EL (cell line): ENCODE results near the gene GIT1.

Experiments used
- DNase-seq: peaks from one replicate; pipeline ENCODE4 v3.0.0-alpha.2; 2016

Gene GIT1

DNA sequence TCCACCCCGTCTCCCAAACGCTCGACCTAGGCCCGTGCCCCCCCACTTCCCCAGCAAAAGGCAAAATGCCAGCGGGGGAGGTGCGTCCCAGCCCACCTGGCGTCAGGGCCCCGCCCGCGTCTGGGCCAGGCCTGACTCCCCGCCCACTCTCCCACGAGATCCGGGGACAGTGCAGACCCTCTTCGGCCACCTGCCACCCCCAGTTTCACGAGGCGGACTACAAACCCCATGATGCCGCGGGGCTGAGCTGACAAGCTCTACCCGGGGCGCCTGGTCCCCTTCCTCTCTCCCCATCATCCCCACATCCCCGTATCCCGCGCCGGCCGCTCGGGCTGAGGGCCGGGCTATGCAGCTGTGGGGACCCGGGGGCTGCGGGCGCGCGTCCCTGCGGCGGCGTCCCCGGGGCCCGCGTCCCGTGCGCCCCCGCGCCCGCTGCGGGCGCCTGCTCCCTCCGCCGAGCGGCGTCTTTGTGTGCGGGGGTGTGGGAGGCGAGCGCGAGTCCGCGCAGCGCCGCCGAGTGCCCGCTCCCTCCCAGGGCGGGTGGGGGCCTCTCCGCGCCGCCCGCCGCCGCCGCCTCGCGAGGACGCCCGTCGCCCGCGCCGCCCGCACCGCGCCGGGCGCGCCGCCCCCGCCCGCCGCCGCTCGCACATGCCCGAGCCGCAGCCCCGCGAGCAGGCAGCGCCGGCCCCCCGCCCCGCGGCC is 3.6 kb upstream of the GIT1 start, which contains the start of gene ANKRD13B:
ANKRD13B (plus strand) TSS at position 283 of the 702 bp plus-strand sequence. CDS start 490 bp downstream, outside the sequence.
- peak; percentile 32 for DNase-seq

DNA sequence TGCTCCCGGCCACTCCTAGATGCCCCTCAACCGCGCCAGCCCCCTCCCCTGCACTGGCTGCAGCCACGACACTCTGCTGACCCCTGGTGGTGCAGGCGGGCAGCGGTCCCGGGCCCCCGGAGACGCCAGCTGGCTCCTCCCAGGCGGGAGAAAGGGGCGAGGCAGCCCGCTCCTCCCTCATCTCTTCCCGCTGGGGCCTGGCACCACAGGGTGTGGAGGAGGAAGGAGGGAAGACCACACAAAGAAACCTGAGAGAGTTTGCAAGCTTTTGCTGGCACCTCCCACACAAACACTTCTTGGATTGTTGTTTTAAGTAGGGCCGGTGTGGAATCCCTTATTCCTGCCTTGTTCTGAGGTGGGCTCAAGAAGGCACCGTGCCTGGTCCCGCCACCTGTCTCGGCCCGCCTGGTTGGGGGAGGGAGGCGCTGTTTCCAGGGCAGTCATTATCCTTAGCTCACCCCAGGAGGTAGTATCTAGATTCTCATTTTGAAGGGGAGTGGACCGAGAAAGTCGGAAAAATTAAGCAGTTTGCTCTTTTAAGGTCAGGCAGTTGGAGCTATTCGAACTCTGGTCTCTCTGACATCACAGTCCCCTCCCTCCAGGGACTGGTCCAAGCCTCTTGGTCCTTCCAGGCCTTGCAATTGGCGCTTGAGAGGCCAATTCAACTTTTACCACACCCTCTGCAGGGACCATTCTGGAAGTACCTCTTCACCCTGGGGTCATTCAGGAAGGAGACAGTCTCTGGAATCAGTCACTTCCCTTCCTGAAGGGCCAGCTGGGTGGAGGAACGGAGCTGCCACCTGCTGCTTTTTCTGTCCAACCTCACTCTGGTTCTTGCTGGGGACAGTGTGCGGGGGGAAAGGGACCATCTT is 2.5 kb upstream of the GIT1 start:
- peak; percentile 84 for DNase-seq

DNA sequence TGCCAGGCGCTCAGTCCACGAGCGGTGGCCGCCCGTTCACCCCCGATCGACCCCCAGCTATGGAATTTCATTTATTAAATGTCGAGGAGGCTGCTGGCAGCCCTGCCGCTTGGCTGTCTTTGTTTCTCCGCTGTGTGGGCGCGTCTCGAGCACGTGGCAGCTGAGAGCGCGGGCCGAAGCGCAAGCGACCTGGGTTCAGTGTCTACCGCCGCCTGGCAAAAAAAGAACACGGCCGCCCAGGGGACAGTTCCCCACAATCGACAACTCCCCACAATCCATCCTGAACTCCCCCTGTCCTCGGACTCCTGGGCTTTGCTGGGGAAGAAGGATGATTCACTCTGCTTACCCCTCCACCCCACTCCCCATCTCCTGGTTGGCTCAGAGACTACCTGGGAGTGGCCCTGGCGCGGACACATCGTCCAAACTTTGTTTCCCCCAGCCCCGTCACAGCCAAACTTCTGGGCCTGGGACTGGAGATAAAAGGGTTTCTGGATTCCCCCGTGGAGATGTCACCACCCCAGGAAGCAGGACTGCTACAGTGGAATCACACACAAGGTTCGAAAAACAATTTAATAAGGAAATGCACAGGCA is 1.8 kb upstream of the GIT1 start:
- DNase-seq: peak; percentile 71

DNA sequence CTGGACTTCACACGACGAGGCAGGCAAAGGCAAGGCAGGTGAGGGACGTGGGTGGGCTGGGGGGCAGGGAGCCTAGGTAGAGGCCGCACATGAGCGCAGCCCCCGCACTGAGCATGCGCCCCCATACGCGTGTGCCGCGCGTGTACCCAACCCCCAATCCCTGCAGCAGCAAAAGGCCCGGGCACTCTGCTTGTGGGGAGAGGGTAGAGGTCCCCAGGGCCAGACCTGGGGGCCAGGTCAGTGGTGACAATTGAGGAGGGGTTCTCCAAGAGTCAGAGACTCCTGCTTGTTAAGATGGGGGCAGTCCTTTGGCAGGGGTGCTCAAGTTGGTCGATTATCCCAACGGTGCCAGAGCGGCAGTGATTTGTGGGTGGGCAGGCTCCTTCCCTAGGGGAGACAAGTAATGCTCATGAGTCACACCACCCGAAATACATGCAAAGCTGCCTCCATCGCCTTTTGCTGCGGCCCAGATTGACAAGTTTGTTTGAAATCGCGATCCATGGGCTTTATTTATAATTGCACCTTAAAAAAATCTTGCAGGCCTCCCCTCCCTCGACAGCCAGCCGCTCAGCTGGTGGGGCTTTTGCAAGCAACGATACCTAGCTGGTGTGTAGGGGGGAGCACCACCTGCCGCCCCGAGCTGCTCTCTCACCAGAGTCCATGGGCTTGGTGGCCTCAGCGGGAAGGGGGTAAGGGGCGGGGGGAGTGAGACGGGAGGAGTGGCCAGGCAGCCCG is 1.1 kb upstream of the GIT1 start:
- peak; percentile 75 for DNase-seq

DNA sequence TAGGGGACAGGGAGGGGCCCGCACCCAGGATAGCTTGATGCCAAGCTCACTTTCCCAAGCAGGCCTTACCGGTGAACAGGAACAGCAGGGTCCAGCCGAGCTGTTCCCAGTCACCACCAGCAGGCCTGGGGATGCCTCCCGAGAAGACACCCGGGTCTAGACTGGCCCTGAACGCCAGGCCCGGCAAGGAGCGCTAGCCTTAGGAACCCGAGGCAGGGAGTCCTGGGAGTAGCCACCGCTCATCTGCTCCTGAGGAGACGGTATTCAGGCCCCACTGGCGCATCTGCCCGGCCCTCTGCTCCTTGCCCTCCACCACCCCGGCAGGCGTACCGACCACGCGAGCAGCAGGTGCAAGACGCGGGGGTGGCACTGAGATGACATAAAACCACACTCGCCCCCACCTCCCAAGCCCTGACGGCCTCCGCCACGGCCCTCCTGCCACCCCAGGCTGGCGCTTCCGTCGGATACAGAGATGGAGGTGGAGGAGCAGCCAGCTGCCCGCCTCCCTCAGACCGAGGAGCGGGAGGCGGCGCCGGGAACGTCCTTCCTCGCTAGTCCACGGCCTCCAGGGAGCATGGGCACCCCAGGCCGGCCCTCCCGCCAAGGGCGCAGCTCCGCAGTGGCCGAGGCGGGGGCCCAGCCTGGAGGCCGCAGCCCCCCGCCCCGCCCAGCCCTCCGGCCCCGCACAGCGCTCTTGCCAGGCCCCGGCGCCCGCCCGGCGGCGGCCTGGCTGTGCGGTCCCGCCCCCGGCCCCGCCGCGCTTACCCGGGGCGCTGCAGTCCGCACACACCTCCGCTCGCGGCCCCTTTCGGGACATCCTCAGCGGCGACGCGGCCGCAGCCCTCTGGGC is 661 bp downstream of the GIT1 start:
- peak; percentile 49 for DNase-seq

DNA sequence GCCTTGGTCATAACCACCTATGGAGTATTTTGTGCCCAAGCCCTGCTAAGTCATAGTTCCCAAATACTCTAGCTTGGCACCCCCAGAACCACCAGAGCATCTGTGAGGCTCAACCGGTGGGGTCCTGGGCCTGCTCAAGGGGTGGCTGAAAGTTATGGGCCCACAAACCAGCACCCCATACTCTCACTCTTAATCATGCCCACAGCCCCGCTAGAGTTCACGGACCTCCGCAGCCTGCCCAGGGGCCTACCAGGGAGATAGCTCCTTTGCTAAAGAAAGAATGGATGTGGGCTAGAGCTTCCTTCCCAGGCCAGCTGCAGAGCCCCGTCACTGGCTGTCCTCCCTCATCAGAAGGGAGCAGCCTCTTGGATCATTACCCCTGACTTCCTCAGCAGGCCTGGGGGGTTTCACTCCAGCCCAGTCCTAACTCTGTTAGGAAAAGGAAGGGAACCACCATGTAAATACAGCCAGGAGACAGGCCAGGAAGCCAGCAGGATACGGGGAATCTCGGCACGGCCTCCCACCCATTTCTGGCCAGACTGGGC is 1.4 kb downstream of the GIT1 start:
- DNase-seq: no peak

DNA sequence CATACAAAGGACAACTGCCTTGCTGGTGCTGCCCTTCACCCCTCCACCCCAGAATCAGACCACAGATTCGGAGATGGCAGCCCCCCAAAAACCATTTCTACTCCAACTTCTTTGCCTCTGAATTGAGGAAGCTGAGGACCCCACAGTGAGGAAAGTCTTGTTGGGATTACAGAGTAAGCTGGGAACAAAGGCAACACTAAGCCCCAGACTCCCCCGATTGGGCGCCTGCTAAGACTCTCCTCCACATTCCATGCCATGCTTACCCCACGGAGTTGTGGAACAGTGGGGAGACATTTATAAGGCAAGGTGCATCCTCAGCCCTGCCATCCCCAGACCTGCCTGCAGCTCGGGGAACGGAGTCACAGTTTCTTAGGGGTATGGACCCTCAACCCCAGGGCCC is 1.9 kb downstream of the GIT1 start:
- DNase-seq: no peak

DNA sequence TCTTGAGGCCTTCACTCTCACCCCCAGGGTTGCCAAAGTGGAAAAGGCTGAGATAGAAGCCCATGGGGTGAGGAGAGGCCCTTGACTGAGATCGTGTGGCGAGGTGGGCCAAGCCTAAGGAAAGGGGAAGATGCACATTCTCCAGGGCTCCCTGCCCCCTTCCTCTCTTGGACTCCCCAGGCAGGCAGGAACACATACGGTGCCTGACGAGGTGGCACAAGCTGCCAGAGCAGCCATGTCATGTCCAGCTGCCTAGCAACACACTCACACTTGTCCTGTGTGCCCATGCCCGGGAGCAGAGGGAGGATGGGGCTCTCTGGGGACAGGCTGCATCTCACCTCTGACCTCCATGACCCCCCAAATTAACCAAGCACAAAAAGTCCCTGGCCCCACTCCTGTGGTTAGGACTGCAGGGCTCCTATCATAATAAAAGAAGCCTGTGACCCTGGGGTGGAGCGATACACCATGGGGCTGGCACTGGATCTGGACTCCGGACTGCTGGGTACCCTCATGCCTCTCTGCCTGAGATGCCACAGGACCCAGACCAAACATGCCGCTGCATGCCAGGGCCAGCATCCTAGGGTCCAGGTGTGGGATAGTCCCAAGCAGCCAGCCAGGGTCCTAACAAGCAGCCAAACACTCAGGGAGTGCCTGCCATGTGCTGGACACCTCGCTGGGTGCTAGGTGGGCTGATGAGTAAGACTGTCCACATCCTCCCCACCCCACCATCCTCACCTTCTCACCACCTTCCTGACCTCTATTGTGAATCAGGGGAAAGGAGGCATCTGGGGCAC is 2.6 kb downstream of the GIT1 start:
- no peak for DNase-seq

DNA sequence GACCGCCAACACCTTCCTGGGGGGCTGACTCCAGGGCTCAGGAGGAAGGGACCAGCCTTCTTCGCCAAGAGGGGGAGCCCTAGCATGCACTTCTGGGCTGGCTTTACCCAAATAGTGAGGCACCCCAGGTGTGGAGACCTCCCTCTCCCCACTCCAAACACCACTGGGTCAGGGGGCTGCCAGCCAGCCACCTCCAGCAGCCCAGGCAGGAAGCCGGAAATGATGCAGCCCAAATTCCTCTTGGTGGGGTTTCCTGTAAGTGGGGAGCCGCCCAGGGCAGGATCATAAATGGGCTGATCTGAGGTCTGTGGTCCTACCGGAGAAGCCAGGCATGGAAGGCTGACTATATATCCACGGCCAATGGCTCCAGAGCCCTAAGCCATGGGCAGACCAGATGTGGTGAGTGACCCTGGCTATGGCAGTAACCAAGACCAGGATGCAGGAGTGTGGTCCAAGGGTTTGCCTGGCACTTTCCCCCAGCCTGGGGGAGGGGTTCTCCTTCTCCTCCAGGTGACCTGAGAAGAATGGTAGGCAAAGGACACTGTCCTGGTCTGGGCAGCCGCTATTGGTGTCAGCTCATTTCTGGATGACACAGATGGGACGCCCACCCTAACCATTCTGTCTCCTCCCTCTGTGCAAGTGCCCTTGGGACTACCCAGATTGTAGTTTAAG is 4.2 kb downstream of the GIT1 start:
- peak; percentile 44 for DNase-seq

DNA sequence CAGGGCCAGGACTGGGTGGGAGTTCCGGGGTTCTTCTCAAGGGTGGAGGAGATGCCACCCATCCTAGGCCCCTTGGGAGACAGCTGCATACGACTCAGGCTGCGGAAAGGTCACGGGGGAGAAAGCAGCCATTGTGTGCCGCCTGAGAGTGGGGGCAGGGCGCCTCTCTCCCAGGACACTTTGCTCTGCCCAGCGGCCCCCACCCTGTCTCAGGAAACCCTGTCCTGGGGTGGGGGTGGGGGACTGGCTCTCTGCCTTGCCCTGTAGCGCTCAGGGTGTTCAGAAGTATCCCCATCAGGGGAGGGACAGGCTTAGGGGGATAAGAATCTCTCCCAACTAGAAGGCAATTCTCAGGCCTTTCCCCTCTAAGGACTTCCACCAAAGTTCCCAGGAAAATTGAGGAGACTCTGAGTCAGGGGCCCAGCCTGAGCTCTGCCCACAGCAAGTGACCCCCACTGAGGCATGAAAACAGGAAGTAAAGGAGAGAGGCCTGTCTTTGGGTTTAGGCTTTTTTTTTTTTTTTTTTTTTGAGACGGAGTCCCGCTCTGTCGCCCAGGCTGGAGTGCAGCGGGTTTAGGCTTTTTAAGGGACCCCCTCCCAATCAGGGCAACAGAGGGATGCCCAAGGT is 4.9 kb downstream of the GIT1 start:
- DNase-seq: no peak

DNA sequence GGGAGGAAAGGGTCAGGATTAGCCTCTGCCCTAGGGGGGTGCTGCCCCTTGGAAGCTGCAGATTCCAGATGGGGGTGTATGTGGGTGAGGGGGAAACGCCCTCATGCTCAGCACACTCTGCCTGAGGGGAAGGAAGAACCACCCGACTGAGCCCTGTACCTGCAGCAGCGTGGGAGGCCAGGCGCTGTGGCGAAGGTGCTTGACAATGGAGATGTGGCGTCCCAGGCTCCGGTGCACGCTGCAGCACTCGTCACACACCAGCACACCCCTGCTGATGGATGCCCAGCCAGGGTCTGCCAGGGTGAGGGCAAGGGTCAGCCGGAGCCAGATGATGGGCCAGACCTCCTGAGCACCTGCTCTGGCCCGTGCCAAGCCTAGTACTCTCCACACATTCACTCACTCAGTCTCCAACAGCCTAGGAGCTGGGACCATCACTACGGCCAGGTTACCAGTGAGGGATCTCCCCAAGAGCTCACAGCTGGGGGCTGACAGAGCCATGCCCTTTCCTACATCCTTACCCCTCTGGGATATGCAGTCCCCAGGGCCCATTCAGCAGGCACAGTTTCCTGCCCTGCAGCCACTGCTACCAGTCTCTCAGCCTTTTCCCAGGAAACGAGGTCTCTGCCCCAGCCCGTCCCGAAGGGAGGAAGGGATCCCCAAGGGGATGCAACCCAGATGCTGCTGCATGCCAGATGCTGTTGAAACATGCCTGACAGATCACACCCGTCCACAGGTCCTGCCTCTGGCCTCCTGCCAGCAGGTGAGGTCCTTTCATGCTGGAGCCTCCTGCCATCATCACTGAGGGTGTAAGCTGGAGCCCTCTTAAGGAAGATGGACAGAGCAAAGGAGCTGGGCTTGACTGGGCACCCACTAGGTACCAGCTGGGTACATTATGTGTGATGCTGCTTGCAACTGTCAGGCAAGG is 5.9 kb downstream of the GIT1 start:
- DNase-seq: no peak

DNA sequence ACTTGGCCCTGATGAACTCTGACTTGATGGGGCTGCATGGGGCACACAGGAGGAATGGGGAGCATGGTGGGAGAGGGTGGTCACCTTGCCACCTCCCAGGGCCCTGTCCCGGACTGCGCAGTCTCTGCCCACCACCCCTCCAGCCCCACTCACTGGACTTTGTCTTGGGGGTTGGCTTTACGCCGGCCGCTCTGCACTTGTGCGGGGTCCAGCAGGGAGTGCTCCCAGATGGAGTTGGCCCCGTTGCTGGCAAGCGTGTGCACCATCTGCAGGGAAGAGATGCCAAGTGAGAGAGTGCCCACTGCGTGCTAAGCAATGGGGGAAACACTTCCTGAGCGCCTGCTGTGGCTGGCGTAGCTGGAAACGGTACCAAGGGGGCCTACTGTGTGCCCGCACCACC is 6.7 kb downstream of the GIT1 start:
- no peak for DNase-seq

DNA sequence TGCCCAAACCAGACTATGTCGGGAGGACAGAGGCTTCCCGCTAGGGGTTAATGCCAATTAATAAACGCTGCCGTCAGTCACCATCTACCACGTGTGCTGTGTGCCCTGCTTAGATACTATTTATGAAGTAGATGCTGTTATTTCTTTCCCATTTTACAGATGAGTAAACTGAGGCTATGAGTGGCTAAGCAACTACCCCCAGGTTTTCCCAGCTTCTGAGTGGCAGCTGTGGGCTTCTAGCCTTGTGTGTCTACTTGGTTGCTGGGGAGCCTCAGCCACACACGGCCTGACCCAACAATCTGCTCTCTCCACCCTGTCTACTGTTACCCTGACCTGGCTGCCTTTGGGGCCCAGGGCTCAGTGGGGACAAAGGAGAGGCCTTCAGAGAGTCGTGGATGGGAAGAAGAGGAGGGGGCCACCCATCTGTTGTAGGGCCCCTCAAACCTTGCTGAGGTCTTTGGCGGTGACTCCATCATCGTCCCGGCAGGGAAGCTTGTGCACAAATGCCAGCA is 7.1 kb downstream of the GIT1 start:
- no peak for DNase-seq

DNA sequence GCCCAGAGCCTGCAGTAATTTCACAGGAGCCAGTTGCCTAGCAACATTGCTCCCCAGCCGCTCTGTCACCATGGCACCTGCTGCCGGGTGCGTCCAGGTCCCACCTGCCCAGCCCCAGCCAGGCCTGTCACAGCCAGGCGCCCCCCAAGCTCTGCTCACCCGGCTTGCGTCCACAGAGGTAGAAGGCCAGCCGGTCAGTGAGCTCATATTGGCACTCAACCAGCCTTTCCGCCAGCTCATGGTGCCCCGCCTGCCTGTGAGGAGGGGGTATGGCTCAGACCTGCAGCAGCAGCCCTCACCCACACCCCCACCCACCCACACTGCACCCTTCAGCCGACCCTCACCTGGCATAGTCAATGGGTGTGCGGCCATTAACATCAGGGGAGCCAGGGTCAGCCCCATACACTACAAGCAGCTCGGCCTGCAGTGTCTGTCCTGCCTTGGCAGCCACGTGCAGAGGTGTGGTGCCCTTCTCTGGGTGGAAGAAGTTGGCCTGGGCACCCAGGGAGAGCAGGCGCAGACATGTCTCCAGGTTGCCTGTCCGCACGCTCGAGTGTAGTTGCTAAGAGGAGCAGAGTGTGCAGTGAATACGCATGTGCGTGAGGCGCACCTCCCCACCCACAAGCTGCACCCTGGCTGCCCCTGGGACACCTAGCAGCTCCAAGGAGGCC is 7.7 kb downstream of the GIT1 start:
- no peak for DNase-seq

DNA sequence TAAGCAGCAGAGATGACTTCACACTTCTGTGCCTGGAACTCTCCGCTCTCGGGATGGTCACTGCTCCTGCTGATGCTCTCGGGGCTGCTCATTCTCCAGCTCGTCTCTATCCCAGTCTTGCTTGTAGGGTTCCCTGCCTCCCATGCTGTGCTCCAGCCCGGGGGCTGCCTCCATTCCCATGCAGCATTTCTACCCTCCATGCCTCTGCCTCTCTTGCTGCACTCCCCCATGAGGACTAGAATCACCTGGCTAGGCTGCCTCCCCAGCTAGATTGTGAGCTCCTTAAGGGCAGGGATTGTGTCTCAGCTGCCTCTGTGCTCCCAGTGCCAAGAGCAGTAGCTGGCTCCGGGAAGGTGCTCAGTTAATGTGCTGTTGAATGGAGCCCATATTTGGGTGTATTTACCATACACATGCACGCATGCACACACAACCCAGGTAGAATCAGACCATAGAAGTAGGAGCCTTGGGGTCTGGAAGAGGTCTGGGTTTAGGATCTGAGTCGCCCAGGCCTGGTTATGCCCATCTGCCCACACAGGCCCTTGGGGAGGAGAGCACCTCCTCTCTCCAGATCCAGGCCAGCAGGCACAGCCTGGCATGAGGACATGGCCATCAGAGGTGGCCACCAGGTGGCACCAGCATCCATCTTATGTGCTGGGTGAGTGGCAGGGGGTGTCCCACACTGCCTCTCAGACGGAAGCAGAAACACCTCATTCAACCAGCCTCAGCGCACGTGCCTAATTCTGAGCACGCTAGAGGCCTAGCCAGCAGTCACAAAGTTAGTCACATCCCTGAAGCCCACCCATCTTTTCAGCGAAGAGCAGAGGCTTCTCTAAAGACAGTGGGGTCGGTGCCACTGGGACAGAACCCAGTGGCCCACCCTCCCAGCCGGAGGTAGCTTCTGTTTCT is 9.3 kb downstream of the GIT1 start:
- peak; percentile 79 for DNase-seq

DNA sequence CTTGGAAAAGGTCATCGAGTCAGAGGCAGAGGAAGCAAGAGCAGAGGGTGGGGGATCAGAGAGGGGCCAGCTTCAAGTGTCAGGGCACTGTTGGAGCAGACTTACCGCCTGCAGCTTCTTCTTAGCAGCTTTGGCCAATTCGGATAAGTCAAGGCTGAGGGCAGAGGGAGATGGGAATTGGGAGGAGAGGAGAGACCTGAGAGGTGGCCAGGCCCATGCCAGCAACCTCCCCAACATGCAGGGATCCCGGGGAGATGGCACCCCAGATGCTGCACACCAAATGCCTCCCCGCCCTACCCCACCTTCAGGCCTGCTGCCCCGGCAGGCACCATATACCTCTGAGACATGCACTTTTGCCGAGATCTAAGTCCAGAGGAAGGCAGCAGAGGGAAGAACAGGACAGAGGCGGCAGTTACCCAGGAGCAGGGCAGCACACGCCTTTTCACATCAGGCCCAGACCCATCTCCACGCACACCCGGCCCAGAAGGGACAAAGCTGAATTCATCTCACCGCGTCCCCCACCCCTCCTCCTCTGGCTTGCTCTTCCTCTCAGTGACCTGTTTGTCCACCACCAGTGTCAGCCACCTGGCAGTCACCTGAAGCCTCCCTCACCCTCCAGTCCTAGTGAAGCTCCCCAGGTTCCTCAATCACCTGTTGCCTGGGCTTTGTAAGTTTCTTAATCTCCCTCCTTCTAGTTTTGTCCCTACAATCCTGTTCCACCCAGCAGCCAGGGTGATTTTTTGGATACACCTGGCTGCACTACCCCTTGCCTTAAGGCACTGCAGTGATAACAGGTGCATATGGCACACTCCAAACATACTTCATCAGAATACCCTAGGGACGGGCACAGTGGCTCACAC is 10.6 kb downstream of the GIT1 start:
- no peak for DNase-seq
